TTC549 (cell line): Measurements from ENCODE around the gene CLK2.
"Not testable (repeated sequence)": the region's sequence is repeated elsewhere in the genome, so short reads cannot be mapped to it uniquely, and the experiment has no call there.

Source experiments
- FAIRE-seq: peaks from 2 replicates; lab custom pipeline; 2012; peaks lifted over from hg19 to GRCh38; lab: Jason Lieb, UNC

CLK2 gene

GRCh38 chr1:155296661-155297060, 23.4 kb upstream of the CLK2 start:
- FAIRE-seq: no peak

- no peak for FAIRE-seq
Observed at GRCh38 chr1:155295942-155296267, 22.6 kb upstream of the CLK2 start.

- FAIRE-seq: no peak
Observed at GRCh38 chr1:155295183-155295941, 22.1 kb upstream of the CLK2 start.

- FAIRE-seq: no peak
Observed at GRCh38 chr1:155294520-155295182, 21.3 kb upstream of the CLK2 start.

GRCh38 chr1:155293086-155293749, 19.9 kb upstream of the CLK2 start:
- no peak for FAIRE-seq

- not testable (repeated sequence) for FAIRE-seq
Observed at GRCh38 chr1:155291006-155291405, 17.7 kb upstream of the CLK2 start.

GRCh38 chr1:155287987-155288543, 14.8 kb upstream of the CLK2 start:
- no peak for FAIRE-seq

GRCh38 chr1:155286544-155286943, 13.2 kb upstream of the CLK2 start:
- no peak for FAIRE-seq

- no peak for FAIRE-seq
Observed at GRCh38 chr1:155285631-155286044, 12.3 kb upstream of the CLK2 start.

- FAIRE-seq: no peak
Observed at GRCh38 chr1:155285063-155285462, 11.8 kb upstream of the CLK2 start.

GRCh38 chr1:155284476-155284875, 11.2 kb upstream of the CLK2 start:
- no peak for FAIRE-seq

- no peak for FAIRE-seq
Observed at GRCh38 chr1:155282488-155283091, 9.3 kb upstream of the CLK2 start.

- no peak for FAIRE-seq
Observed at GRCh38 chr1:155279268-155279667, 6.0 kb upstream of the CLK2 start.

GRCh38 chr1:155278689-155279160, 5.4 kb upstream of the CLK2 start:
- FAIRE-seq: no peak

GRCh38 chr1:155277902-155278688, 4.8 kb upstream of the CLK2 start:
- FAIRE-seq: no peak

GRCh38 chr1:155277070-155277901, 4.0 kb upstream of the CLK2 start, which contains the start of gene HCN3:
Gene HCN3, plus strand, starts transcription at chr1:155277463. Its CDS starts 128 bp downstream, at chr1:155277591.
- peak; percentile 74 for FAIRE-seq

- no peak for FAIRE-seq
Observed at GRCh38 chr1:155272466-155273342, 600 bp downstream of the CLK2 start.

GRCh38 chr1:155269381-155269780, 3.9 kb downstream of the CLK2 start:
- no peak for FAIRE-seq

- no peak for FAIRE-seq
Observed at GRCh38 chr1:155268630-155269029, 4.7 kb downstream of the CLK2 start.

GRCh38 chr1:155267373-155267772, 5.9 kb downstream of the CLK2 start:
- no peak for FAIRE-seq
